ENCODE measurements around the gene LEMD2. TPM values are rescaled to one million over a fixed set of nuclear protein-coding genes. Genes with fewer than 3 reads are reported as not detected.

The LEMD2 gene
- total and polyA plus RNA-seq, 2 of the 4 experiments (the other 2 are of a cell fraction) = 26.5 to 43.6 TPM

GRCh38 chr6:33828764-33829731 lies 40.1 kb upstream of the LEMD2 start:
- no TSS peak for BruUV-seq (replicated peaks)
- peaks cover 4% of the 10 kb centered on the region; the same call in 1 of the 2 replicates for H3K4me1 ChIP-seq (ENCODE audit: control insufficient read depth, insufficient read depth, low read length)
- in situ Hi-C loops (cut with MboI; ENCODE audit: low sequenced_read_pairs) (no loop called here), dilution Hi-C loops (cut with HindIII; ENCODE audit: low sequenced_read_pairs, unreplicated experiment) (no loop called here), intact Hi-C loops (cut with micrococcal nuclease) (no loop called here)
- no peak overlapping the region; the same call in 1 of the 2 replicates for H2AK5ac ChIP-seq (ENCODE audit: low read depth, low read length)
- DNase-seq (no peak), ATAC-seq (ENCODE audit: low read depth) (no peak)
- H4K8ac ChIP-seq (ENCODE audit: low read depth in 2 of 2, low read length in 2 of 2) = no peak overlapping the region
- H3K18ac ChIP-seq (ENCODE audit: low read depth, low read length) = no peak overlapping the region
- H2BK15ac ChIP-seq (ENCODE audit: low read depth, low read length) = no peak overlapping the region
- H2AK9ac ChIP-seq (replicated peaks; ENCODE audit: low read depth, low read length, poor library complexity) = no peak overlapping the region
- H3K56ac ChIP-seq (ENCODE audit: extremely low read depth, insufficient read depth, low read length) = no peak overlapping the region
- ChIA-PET CTCF (no interaction called here), POLR2A (ENCODE audit: unreplicated experiment) (no interaction called here)
- H3K23ac ChIP-seq (ENCODE audit: low read depth, low read length) = no peak overlapping the region
- H2BK120ac ChIP-seq (ENCODE audit: low read depth, low read length) = no peak overlapping the region
- no peaks in the 10 kb centered on the region for H3K79me1 ChIP-seq (ENCODE audit: low read depth in 1 of 2, low read length in 2 of 2)
- 43% methylated on average over 9 of the region's 15 CpGs; no CpG with 5 or more reads in 1 of the 2 experiments for WGBS, 2 experiments (ENCODE audit: extremely low coverage in 2 of 2, insufficient read length in 1 of 2)
- no peak overlapping the region for H3K4me2 ChIP-seq (ENCODE audit: low read depth, low read length)
- H3K14ac ChIP-seq (replicated peaks; ENCODE audit: low read depth, low read length) = no peak overlapping the region
- no peak overlapping the region for H2AFZ ChIP-seq (replicated peaks; ENCODE audit: low read length, poor library complexity)
- peaks cover 6% of the 10 kb centered on the region; the same call in 1 of the 2 replicates for H3K9me1 ChIP-seq (ENCODE audit: insufficient read depth, low read length)
- no peak overlapping the region for H3K4ac ChIP-seq (ENCODE audit: low read depth, low read length)
- no peaks in the 10 kb centered on the region for H3K36me3 ChIP-seq (ENCODE audit: control insufficient read depth, insufficient read depth, low read length)
- no peak overlapping the region for H3K4me3 ChIP-seq (ENCODE audit: insufficient read depth, low read depth, low read length)
- TF ChIP-seq MAFK (IDR thresholded peaks at IDR 0.05; ENCODE audit: low read depth, low read length) (no peak), RFX5 (IDR thresholded peaks at IDR 0.05; ENCODE audit: low read depth, low read length) (no peak), RAD21 (IDR thresholded peaks at IDR 0.05; ENCODE audit: low read length) (no peak), CTCF (conservative IDR thresholded peaks at IDR 0.05; ENCODE audit: low read depth, low read length) (no peak), ELK1 (IDR thresholded peaks at IDR 0.05; ENCODE audit: borderline replicate concordance, low read depth, low read length) (no peak), POLR2A (IDR thresholded peaks at IDR 0.05; ENCODE audit: low read depth, low read length) (no peak), MAZ (IDR thresholded peaks at IDR 0.05; ENCODE audit: borderline replicate concordance, low read depth, low read length) (no peak), USF2 (IDR thresholded peaks at IDR 0.05; ENCODE audit: low read depth, low read length) (no peak), NFE2L2 (IDR thresholded peaks at IDR 0.05; ENCODE audit: low read depth, low read length) (no peak), CEBPB (IDR thresholded peaks at IDR 0.05; ENCODE audit: low read depth, low read length) (no peak), BHLHE40 (IDR thresholded peaks at IDR 0.05; ENCODE audit: low read depth, low read length) (no peak)
- no peaks in the 10 kb centered on the region for H4K20me1 ChIP-seq (ENCODE audit: insufficient read depth, low read length)
- H3K27ac ChIP-seq (ENCODE audit: insufficient read depth, low read length) = no peak overlapping the region
- no peak overlapping the region for H2BK20ac ChIP-seq (ENCODE audit: low read depth, low read length)
- H2BK5ac ChIP-seq (ENCODE audit: low read depth, low read length, poor library complexity, severe bottlenecking) = no peak overlapping the region
- peaks cover 32% of the 10 kb centered on the region for H3K27me3 ChIP-seq (ENCODE audit: control insufficient read depth, insufficient read depth, low read length)
- H3K9me3 ChIP-seq (ENCODE audit: control insufficient read depth, insufficient read depth, low read length) = no peaks in the 10 kb centered on the region
- H4K91ac ChIP-seq (ENCODE audit: insufficient read depth, low read depth, low read length) = no peak overlapping the region
- H3K9ac ChIP-seq (ENCODE audit: low read depth, low read length) = no peak overlapping the region
- H4K5ac ChIP-seq (ENCODE audit: low read depth, low read length) = no peak overlapping the region
